Adrenal gland (tissue), 12 donors: ENCODE measurements around the gene GALNT7. TPM values are rescaled to one million over a fixed set of nuclear protein-coding genes. Genes with fewer than 3 reads are reported as not detected.
A peak's percentile ranks its signal among the peaks of the same experiment; 100 is the strongest.

ENCODE experiments used
- DNase-seq, 7 donors: peaks; one replicate each; pipeline ENCODE4 v3.0.0-alpha.2; 2019 to 2020
- H3K27ac ChIP-seq, 5 donors: fragments of 200-600 bp; sonication (generic) in 4 of 5; 1 replicate in 3 of 5; 2 replicates in 2 of 5; pipeline versions ENCODE4 v1.5.1 to v1.8.0; 2016 to 2020; ENCODE audit warnings: mild to moderate bottlenecking in 1 of 5
- H3K27me3 ChIP-seq: fragments of 200-600 bp; 2 replicates; pipeline ENCODE4 v1.8.0; 2021
- H3K36me3 ChIP-seq, 2 donors: fragments of 200-600 bp; replicated peaks in 1 of 2; 1 replicate in 1 of 2; 2 replicates in 1 of 2; pipeline versions ENCODE4 v1.5.1 to v1.8.0; 2018 to 2022
- H3K4me1 ChIP-seq, 2 donors: fragments of 200-600 bp; replicated peaks in 1 of 2; 1 replicate in 1 of 2; 2 replicates in 1 of 2; pipeline versions ENCODE4 v1.5.1 to v1.8.0; 2018 to 2021
- H3K4me3 ChIP-seq, 4 donors: fragments of 200-600 bp; sonication (generic) in 3 of 4; one replicate each; pipeline ENCODE4 v1.5.1; 2016 to 2018
- H3K9me3 ChIP-seq, 3 donors: fragments of 200-600 bp; sonication (generic) in 1 of 3; replicated peaks in 1 of 3; 1 replicate in 2 of 3; 2 replicates in 1 of 3; pipeline versions ENCODE4 v1.5.1 to v1.8.0; 2016 to 2021
- POLR2A ChIP-seq, 2 donors: fragments of 450-650 bp; IDR thresholded peaks; one replicate each; pipeline ENCODE4 v1.6.1; 2017; ENCODE audit warnings: antibody characterized with exemption in 2 of 2, mild to moderate bottlenecking in 2 of 2, moderate library complexity in 1 of 2
- WGBS, 4 donors: extraction: QIAGEN DNeasy Blood & Tissue Kit in 2 of 4; methylation state at CpG; one replicate each; pipeline versions ENCODE4 v1.1.5 to v1.1.7; 2013 to 2017; 5-methylcytosine and 5-hydroxymethylcytosine counted together
- intact Hi-C, 2 donors: fragments of 100-400 bp; cut with DNase I; formaldehyde crosslinking; loops; one replicate each; pipeline versions ENCODE4 v1.14.1 to v1.15.0; 2022 to 2023
- polyA plus RNA-seq, 3 donors: library from polyadenylated mRNA; stranded (reverse); fragments of 200-250 nt in 2 of 3; fragments of 350-450 nt in 1 of 3; fragmentation: Illumina TruSeq in 1 of 3; extraction: RNeasy Lipid Tissue Mini Kit (QIAGEN cat#74804) in 1 of 3; gene quantifications; one replicate each; pipeline ENCODE4 v1.2.3, GENCODE V29; 2013 to 2014
- total RNA-seq, 9 donors: library from RNA; depleted of rRNA in 4 of 9; stranded (reverse); fragments of >200 nt in 4 of 9; fragments of 120-200 nt in 1 of 9; fragmentation: NEBNext Ultra II Directional in 1 of 9; extraction: Animal tissue kit (Norgen Biotek cat#: 25700) in 1 of 9; gene quantifications; one replicate each; pipeline versions ENCODE4 v1.1.0 to v1.2.4, GENCODE V29; 2013 to 2023
- TF ChIP-seq, protein P1 (sequence below), 6 experiments: fragments of 450-650 bp in 4 of 6; fragments of 200-600 bp in 2 of 6; sonication (generic) in 1 of 6; IDR thresholded peaks; 1 replicate in 5 of 6; 2 replicates in 1 of 6; pipeline versions ENCODE4 v1.5.1 to v1.8.0; 2016 to 2021; ENCODE audit warnings: antibody characterized with exemption in 6 of 6, mild to moderate bottlenecking in 2 of 6, moderate library complexity in 1 of 6
- donor health status: healthy with polysubstance abuse.
- donor health status: Bipolar disorder and iron deficiency.
- donor health status: DM: yes; HTN: yes; CAD: no.
- donor health status: DM: no; HTN: no; CAD: no.
- donor health status: DM: no; HTN: no; CAD: no.
- donor health status: DM: yes; HTN: yes; CAD: no.

Gene GALNT7
- total and polyA plus RNA-seq, 12 donors: 4.4 to 21.9 (median 10.3) TPM

DNA sequence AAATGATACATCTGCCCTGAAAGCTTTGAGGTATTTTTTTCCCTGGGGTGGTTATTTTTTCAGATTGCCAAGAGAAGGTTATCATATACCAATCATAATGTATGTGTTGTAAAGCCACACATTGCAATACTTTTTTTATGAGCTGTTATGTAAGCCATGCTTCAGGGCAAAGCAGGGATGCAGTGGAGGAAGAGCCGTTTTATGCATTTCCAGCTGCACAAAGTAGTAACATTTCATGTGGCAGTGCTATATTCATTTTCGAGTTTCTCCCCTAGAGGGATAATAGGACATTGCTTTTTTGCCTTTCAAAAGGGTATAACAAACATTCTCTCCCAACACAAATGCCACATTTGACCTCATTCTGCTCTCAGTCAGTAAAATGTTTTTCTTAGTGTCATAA, 68.5 kb downstream of the GALNT7 start:
- WGBS, 4 donors: 41 to 47% (median 43%) methylated on average over 2 of the region's 2 CpGs
- H3K4me3 ChIP-seq: no peak overlapping the region
- H3K36me3 ChIP-seq: no peaks in the 10 kb centered on the region
- no peak for DNase-seq
- intact Hi-C loops: no loop called here
- no peaks in the 10 kb centered on the region for H3K27me3 ChIP-seq
- no peaks in the 10 kb centered on the region for H3K9me3 ChIP-seq
- peaks cover 19 to 28% of the 10 kb centered on the region in 2 donors for H3K4me1 ChIP-seq
- no peak overlapping the region for H3K27ac ChIP-seq
- TF ChIP-seq POLR2A (IDR thresholded peaks at IDR 0.05): no peak
- TF ChIP-seq, protein P1, sequence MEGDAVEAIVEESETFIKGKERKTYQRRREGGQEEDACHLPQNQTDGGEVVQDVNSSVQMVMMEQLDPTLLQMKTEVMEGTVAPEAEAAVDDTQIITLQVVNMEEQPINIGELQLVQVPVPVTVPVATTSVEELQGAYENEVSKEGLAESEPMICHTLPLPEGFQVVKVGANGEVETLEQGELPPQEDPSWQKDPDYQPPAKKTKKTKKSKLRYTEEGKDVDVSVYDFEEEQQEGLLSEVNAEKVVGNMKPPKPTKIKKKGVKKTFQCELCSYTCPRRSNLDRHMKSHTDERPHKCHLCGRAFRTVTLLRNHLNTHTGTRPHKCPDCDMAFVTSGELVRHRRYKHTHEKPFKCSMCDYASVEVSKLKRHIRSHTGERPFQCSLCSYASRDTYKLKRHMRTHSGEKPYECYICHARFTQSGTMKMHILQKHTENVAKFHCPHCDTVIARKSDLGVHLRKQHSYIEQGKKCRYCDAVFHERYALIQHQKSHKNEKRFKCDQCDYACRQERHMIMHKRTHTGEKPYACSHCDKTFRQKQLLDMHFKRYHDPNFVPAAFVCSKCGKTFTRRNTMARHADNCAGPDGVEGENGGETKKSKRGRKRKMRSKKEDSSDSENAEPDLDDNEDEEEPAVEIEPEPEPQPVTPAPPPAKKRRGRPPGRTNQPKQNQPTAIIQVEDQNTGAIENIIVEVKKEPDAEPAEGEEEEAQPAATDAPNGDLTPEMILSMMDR (IDR thresholded peaks at IDR 0.05): peak in 2 of 6 experiments; percentile 5 to 30

DNA sequence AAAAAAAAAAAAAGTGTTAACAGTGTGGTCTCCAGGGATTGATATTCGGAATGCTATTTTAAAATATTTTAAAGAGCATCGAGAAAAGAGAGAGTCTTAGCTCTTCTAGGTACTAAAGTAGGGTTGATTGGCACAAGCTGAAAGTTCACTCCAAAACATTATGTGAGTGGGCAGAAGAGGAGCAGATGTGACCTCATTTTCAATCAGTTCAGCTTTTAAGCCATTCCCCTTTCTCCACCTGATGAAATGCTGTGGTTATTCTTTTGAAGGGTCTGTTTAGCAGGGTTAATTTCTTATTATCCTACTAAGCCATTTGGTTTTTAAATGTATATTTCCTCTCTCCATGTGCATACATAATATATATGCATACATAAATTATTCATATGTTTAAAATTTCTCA, 69.2 kb downstream of the GALNT7 start:
- Histone ChIP-seq H3K9me3 (no peaks in the 10 kb centered on the region), H3K4me3 (no peak overlapping the region), H3K27ac (no peak overlapping the region), H3K27me3 (no peaks in the 10 kb centered on the region), H3K36me3 (no peaks in the 10 kb centered on the region), H3K4me1 (peaks cover 19 to 28% of the 10 kb centered on the region in 2 donors)
- 74 to 89% (median 83%) methylated on average over 2 of the region's 2 CpGs for WGBS, 4 donors
- no peak for DNase-seq
- no peak for TF ChIP-seq POLR2A (IDR thresholded peaks at IDR 0.05)
- TF ChIP-seq, protein P1 (IDR thresholded peaks at IDR 0.05): no peak
- intact Hi-C loops: no loop called here

DNA sequence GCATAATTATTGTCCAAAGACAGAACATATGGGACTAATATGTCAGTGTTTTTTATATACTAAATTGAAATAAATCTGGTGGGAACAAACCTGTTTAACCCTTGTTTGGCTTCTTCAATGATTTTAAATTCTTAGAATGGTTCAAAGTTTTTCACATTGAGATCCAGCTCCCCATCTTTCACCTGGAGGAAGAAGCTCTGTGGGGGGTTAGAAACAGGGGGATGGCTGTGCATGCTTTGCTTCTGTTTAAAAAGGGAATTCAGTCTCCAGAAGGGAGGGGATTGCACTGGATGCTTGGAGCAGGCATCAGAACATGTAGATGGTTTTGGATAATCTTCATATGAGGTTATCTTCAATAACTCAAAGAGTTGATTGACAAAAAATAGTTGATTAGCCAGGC, 72.1 kb downstream of the GALNT7 start:
- no peak for DNase-seq
- Histone ChIP-seq H3K27ac (no peak overlapping the region), H3K4me1 (peaks cover 19 to 28% of the 10 kb centered on the region in 2 donors), H3K4me3 (no peak overlapping the region), H3K9me3 (no peaks in the 10 kb centered on the region), H3K27me3 (no peaks in the 10 kb centered on the region), H3K36me3 (no peaks in the 10 kb centered on the region)
- intact Hi-C loops: no loop called here
- TF ChIP-seq, protein P1 (IDR thresholded peaks at IDR 0.05): no peak
- no peak for TF ChIP-seq POLR2A (IDR thresholded peaks at IDR 0.05)

DNA sequence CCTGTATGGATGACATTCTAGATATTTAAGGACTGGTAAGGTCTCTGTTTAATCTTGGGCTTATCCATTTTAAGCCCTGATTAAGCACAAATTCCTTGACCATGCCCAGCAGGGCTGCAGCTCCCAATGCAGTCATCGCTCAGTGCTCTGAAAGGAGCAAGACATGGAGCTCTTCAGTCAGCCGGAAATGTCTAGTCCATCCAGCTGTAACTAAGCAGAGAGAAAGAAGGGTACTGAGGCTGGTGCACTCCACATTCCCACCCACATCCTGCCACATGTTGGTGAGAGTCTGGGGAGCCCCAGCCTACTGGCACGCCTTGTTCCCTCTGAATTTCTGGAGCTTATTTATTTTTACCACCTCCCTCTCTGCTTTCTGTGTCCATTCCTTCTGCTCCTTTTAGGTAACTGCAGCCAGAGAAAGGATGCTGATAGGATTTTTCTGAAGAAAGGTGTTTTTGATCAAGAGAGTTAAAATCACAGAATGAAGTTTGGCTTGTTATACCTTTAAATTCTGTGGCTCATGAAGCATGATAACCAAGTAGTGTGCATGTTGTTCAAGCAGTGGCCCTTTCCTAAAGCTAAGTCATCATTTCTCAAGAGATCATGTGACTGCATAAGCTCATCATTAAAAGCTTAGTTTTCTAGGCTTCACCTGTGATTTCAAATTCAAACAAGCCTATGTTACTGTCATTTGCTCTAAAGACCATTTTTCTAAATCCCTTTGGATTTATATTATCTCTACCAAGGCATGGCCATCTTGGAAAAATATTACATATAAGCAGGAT, 74.0 kb downstream of the GALNT7 start:
- DNase-seq: no peak
- H3K27ac ChIP-seq: no peak overlapping the region
- WGBS, 4 donors: 89 to 100% (median 93%) methylated on average over 3 of the region's 3 CpGs
- H3K27me3 ChIP-seq: no peaks in the 10 kb centered on the region
- intact Hi-C loops: no loop called here
- no peaks in the 10 kb centered on the region for H3K36me3 ChIP-seq
- H3K4me1 ChIP-seq: peaks cover 9 to 15% of the 10 kb centered on the region in 2 donors
- TF ChIP-seq, protein P1 (IDR thresholded peaks at IDR 0.05): no peak
- TF ChIP-seq POLR2A (IDR thresholded peaks at IDR 0.05): no peak
- no peaks in the 10 kb centered on the region for H3K9me3 ChIP-seq
- no peak overlapping the region for H3K4me3 ChIP-seq
